NCI-H1417 treated with DMSO at 0.1 percent for 48 hours (cell line): ENCODE data around the gene DUSP3.
"Not testable (repeated sequence)": the region's sequence is repeated elsewhere in the genome, so short reads cannot be mapped to it uniquely, and the experiment has no call there.

Experiments used
- DNase-seq: peaks from one replicate; lab custom pipeline; 2025; lab: John Stamatoyannopoulos, UW

The DUSP3 gene

GRCh38 chr17:43800736-43801135 lies 22.0 kb upstream of the DUSP3 start:
- DNase-seq: no peak

DNA sequence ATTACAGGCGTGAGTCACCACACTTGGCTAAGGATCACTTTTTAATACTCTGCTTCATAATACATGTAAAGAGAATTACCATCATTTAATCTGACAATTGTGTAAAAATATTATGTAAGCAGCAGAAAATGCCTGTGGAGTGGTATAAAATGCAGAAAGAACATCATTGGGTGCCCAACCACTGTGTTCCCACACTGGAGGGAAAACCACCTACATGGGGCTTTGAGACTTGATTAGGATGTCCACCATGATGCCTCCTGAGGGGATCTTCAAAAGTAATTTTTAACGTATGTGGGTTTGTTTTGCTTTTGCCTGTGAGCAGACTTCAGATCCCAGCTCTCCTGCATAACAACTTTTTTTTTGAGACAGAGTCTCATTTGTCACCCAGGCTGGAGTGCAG lies 20.3 kb upstream of the DUSP3 start:
- DNase-seq: no peak

DNA sequence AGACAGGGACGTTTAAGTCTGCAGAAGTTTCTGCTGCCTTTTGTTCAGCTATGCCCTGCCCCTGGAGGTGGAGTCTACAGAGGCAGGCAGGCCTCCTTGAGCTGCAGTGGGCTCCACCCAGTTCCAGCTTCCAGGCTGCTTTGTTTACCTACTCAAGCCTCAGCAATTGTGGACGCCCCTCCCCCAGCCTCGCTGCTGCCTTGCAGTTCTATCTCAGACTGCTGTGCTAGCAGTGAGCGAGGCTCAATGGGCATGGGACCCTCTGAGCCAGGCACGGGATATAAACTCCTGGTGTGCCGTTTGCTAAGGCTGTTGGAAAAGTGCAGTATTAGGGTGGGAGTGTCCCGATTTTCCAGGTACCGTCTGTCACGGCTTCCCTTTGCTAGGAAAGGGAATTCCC lies 19.2 kb upstream of the DUSP3 start:
- DNase-seq: not testable (repeated sequence)

DNA sequence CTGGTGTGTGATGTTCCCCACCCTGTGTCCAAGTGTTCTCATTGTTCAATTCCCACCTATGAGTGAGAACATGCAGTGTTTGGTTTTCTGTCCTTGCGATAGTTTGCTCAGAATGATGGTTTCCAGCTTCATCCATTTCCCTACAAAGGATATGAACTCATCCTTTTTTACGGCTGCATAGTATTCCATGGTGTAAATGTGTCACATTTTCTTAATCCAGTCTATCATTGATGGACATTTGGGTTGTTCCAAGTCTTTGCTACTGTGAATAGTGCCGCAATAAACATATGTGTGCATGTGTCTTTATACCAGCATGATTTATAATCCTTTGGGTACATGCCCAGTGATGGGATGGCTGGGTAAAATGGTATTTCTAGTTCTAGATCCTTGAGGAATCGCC lies 13.9 kb upstream of the DUSP3 start:
- DNase-seq: not testable (repeated sequence)

- DNase-seq: no peak
These were observed 12.8 kb upstream of the DUSP3 start for GRCh38 chr17:43791589-43791988.

DNA sequence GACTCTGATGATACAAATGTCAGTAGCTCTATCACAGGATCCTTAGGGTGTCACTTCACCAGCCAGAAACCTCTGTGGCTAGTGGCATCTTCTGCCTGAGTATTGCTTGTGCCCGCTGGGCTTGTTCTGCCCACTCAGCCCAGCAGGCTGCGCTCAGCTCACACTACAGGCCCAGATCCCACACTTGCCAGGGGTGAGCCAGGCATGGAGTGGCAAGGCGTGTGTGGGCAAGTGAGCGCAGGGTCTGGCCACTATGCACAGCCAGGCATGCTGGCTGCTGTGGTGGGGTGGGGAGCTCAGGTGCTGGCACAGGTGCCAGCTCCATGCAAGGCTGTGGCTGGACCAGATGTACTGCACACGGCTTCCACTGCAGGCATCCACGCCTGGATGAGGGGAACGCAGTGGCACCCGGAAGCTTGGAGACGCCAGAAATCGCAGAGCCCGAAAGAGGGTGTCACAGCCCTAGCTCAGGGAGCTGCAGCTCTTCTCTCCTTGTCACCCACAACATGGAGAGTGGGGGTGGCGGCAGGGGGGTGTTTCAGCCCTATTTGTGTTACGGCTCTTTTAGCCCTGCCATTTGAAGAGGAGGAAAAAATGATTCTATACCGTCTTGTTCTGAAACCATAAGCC lies 11.6 kb upstream of the DUSP3 start:
- no peak for DNase-seq

GRCh38 chr17:43789482-43789881 lies 10.7 kb upstream of the DUSP3 start:
- no peak for DNase-seq

DNA sequence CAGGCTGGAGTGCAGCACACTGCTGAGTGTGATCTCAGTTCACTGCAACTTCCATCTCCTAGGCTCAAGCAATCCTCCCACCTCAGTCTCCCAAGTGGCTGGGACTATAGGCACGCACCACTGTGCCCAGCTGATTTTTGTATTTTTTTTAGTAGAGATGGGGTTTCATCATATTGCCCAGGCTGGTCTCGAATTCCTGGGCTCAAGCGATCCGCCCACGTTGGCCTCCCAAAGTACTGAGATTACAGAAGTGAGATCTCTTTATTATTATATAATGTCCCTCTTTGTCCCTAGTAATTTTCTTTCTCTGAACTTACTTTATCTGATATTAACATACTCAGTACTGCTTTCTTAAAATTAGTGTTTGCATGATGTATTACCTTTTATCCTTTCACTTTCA lies 9.8 kb upstream of the DUSP3 start:
- no peak for DNase-seq

GRCh38 chr17:43787728-43788127 lies 9.0 kb upstream of the DUSP3 start:
- DNase-seq: no peak

DNA sequence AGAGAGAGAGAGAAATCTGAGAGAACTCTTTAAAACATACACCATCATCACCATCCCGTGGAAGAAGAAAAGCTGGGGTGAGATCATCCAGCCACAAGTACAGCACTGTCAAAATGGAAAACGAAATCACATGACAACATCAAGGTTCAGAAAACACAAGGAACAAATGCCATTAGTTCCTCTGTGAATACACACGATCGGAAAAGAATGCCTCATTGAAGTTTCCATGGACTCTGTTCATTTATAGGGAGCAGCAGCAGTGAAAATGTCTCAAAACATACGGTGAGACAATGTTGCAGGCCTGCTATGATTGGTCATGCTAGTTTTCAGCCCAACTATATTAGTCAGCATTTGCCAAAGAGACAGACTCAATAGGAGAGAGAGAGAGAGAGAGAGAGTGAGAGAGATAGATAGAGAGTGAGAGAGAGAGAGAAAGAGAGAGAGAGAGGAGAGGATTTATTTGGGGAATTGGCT lies 5.9 kb upstream of the DUSP3 start:
- no peak for DNase-seq

DNA sequence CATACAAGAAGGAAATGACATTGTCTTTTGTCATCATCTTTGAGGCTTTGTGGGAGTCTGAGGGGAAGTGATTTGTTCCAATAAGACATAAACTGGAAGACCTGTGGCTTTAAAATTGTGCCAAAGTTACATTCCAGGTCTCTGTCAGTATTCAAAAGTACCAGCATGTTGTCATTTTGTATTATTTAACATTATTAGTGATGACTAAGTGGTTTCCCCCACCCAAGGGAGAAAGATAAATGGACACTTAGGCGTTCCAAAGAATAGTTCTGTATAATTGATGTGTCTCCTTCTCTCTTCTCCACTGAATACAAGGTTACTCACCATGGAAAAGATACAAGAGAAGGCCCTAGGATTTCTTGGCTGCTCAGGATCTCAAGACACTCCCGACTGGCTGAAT lies 5.3 kb upstream of the DUSP3 start:
- no peak for DNase-seq

- DNase-seq: no peak
These were observed 4.3 kb upstream of the DUSP3 start for GRCh38 chr17:43782913-43783680.

- DNase-seq: no peak
These were observed 1.4 kb upstream of the DUSP3 start, which contains the start of gene CFAP97D1 for GRCh38 chr17:43780135-43780534. Gene CFAP97D1 (plus strand): TSS chr17:43780435. CDS start chr17:43780463, 28 bp downstream.

GRCh38 chr17:43779145-43780125 lies 658 bp upstream of the DUSP3 start:
- DNase-seq: no peak

- no peak for DNase-seq
These were observed 4.2 kb downstream of the DUSP3 start for GRCh38 chr17:43774304-43775250.

- DNase-seq: no peak
These were observed 5.7 kb downstream of the DUSP3 start for GRCh38 chr17:43772877-43773648.

DNA sequence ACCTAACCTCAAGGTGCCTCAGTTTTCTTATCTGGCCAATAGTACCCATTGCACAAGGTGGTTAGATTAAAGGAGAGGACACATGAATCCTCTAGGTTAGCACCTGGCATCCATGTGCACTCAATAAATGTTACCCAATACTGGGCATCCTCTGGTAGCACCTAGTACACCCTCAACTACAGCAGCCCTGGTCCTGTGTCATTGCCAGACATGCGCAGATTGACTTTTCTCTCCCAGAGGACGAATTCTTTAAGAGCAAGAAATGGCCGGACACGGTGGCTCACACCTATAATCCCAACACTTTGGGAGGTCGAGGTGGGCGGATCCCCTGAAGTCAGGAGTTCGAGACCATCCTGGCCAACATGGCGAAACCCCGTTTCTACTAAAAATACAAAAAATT lies 7.3 kb downstream of the DUSP3 start:
- no peak for DNase-seq

- no peak for DNase-seq
These were observed 7.8 kb downstream of the DUSP3 start for GRCh38 chr17:43770957-43771356.

DNA sequence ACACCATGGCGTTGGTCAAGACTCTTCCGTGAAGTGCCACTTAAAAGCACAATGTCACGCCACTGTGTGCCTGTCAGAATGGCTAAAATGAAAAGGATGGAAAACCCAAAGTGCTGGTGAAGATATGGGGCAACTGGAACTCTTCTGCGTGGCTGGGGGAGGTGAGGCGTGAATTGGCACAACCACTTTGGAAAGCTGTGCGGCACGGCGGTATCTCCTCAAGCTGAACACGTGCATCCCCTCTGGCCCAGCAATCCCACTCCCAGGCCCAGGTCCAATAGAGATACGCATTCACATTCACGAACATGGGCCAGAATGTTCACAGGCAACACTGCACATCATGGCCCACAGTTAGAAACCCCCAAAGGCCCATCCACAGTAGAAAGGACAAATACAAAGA lies 8.9 kb downstream of the DUSP3 start:
- DNase-seq: no peak

GRCh38 chr17:43769426-43769825 lies 9.4 kb downstream of the DUSP3 start:
- no peak for DNase-seq
